PC-3 (cell line): ENCODE results near the gene RELA. TPM values are rescaled to one million over a fixed set of nuclear protein-coding genes. Genes with fewer than 3 reads are reported as not detected.
A peak's percentile ranks its signal among the peaks of the same experiment; 100 is the strongest.

ENCODE experiments used
- ATAC-seq: fragments of 200-7000 bp; cut with Tn5 transposase; 2 replicates; pipeline ENCODE4 v1.9.1; 2020; ENCODE audit warnings: mild to moderate bottlenecking, moderate library complexity
- BruUV-seq: library from RNA; stranded (reverse); fragments of 400-500 nt; replicated peaks from 2 replicates; lab custom pipeline; 2021; lab: Mats Ljungman, UMichigan
- CTCF ChIA-PET: fragments of 300-600 bp; sonication (Branson Sonifier 250); formaldehyde crosslinking; loops from one replicate; lab custom pipeline; 2022; ENCODE audit warnings: antibody characterized with exemption; lab: Charles Lee
- POLR2A ChIA-PET: fragments of 300-600 bp; sonication (Branson Sonifier 250); formaldehyde crosslinking; loops from one replicate; lab custom pipeline; 2022; ENCODE audit warnings: antibody characterized with exemption; ENCODE audit not compliant: unreplicated experiment; lab: Charles Lee
- DNase-seq: peaks from one replicate; pipeline ENCODE4 v3.0.0-alpha.2; 2015
- H2AFZ ChIP-seq: fragments of 300-600 bp; sonication (generic); 2 replicates; pipeline ENCODE4 v1.6.0; 2016; ENCODE audit warnings: antibody characterized with exemption, low read length
- H3F3A ChIP-seq: fragments of 300-600 bp; sonication (generic); one replicate; pipeline ENCODE4 v1.6.0; 2017; ENCODE audit warnings: antibody characterized with exemption, low read length, control low read depth, mild to moderate bottlenecking; ENCODE audit not compliant: unreplicated experiment
- H3K27ac ChIP-seq: fragments of 300-600 bp; sonication (generic); 2 replicates; pipeline ENCODE4 v1.5.1; 2016; ENCODE audit warnings: mild to moderate bottlenecking, low read length
- H3K27me3 ChIP-seq: fragments of 300-600 bp; sonication (generic); 2 replicates; pipeline ENCODE4 v1.6.1; 2016; ENCODE audit warnings: low read length, mixed read lengths
- H3K36me3 ChIP-seq: fragments of 300-600 bp; sonication (generic); 2 replicates; pipeline ENCODE4 v1.6.1; 2016; ENCODE audit warnings: low read depth, mixed run types, low read length, mixed read lengths
- H3K4me1 ChIP-seq: fragments of 300-600 bp; sonication (generic); 2 replicates; pipeline ENCODE4 v1.5.1; 2016; ENCODE audit warnings: low read length; ENCODE audit not compliant: insufficient read depth
- H3K4me2 ChIP-seq: fragments of 300-600 bp; sonication (generic); 2 replicates; pipeline ENCODE4 v1.6.0; 2016; ENCODE audit warnings: low read length
- H3K4me3 ChIP-seq: fragments of 300-600 bp; sonication (generic); 2 replicates; pipeline ENCODE4 v1.5.1; 2016; ENCODE audit warnings: mild to moderate bottlenecking, low read length, mixed read lengths
- H3K79me2 ChIP-seq: fragments of 300-600 bp; sonication (generic); 2 replicates; pipeline ENCODE4 v1.6.1; 2017; ENCODE audit warnings: low read length, mixed read lengths
- H3K9ac ChIP-seq: fragments of 300-600 bp; sonication (generic); 2 replicates; pipeline ENCODE4 v1.6.0; 2016; ENCODE audit warnings: mild to moderate bottlenecking, low read length
- H3K9me2 ChIP-seq: fragments of 300-600 bp; sonication (generic); replicated peaks from 2 replicates; pipeline ENCODE4 v1.6.1; 2016; ENCODE audit warnings: mixed run types, low read length, mixed read lengths
- H3K9me3 ChIP-seq: fragments of 300-600 bp; sonication (generic); 2 replicates; pipeline ENCODE4 v1.6.1; 2016; ENCODE audit warnings: low read length, mixed read lengths
- H4K20me1 ChIP-seq: fragments of 300-600 bp; sonication (generic); 2 replicates; pipeline ENCODE4 v1.6.1; 2016; ENCODE audit warnings: low read length, mixed read lengths
- EZH2 ChIP-seq: fragments of 300-600 bp; sonication (generic); IDR thresholded peaks from one replicate; pipeline ENCODE4 v1.6.1; 2017; ENCODE audit warnings: antibody characterized with exemption, mild to moderate bottlenecking, low read length; ENCODE audit not compliant: unreplicated experiment
- EZH2phosphoT487 ChIP-seq: fragments of 300-600 bp; sonication (generic); IDR thresholded peaks from 2 replicates; pipeline ENCODE4 v1.6.1; 2018; ENCODE audit warnings: mild to moderate bottlenecking, antibody characterized with exemption, low read length, borderline replicate concordance
- intact Hi-C: fragments of 100-400 bp; cut with micrococcal nuclease; formaldehyde crosslinking; loops from 2 replicates; pipeline ENCODE4 v1.9.0; 2023
- total RNA-seq: library from RNA; depleted of rRNA; stranded (reverse); fragments of >200 nt; gene quantifications from 2 replicates; pipeline ENCODE4 v1.2.3, GENCODE V29; 2014
- TF ChIP-seq, protein P1 (sequence below): fragments of 300-600 bp; sonication (generic); conservative IDR thresholded peaks from 2 replicates; pipeline ENCODE4 v1.5.1; 2017; ENCODE audit warnings: antibody characterized with exemption, low read depth, mild to moderate bottlenecking, low read length

The RELA gene
- total RNA-seq, 1 experiment from 2014 or later, result 84.2 TPM

DNA sequence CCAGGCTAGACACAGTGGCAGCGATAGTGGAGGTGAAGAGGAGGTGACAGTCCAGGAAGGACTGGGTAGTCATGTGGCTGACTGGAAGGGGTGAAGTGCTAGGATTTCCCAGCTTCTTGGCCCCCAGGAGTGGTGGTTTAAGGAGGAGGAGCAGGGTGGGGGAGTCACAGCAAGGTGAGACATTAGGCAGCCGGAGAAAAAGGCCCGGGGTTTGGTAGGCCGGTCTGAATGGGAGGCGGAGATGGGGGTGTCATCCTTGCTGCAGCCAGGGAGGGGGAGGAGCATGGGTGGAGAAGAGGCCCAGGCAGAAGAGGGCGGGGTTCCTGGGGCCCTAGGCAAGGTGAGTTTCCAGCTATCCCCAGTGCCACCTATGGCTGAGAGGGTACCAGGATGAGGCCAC, 18.7 kb downstream of the RELA start:
- no peaks in the 10 kb centered on the region for H3F3A ChIP-seq
- H3K9me3 ChIP-seq, result no peaks in the 10 kb centered on the region
- H3K9me2 ChIP-seq, result no peaks in the 10 kb centered on the region
- no peaks in the 10 kb centered on the region for H3K36me3 ChIP-seq
- DNase-seq (peak; percentile 22), ATAC-seq (no peak)
- H4K20me1 ChIP-seq, result no peaks in the 10 kb centered on the region
- intact Hi-C loops, result no loop called here
- no peaks in the 10 kb centered on the region for H3K27me3 ChIP-seq
- no peak overlapping the region for H2AFZ ChIP-seq
- POLR2A ChIA-PET, result no interaction called here
- no TSS peak for BruUV-seq
- H3K4me1 ChIP-seq, result no peaks in the 10 kb centered on the region; the same call in 1 of the 2 replicates
- no peaks in the 10 kb centered on the region for H3K79me2 ChIP-seq
- no peak overlapping the region for H3K9ac ChIP-seq
- CTCF ChIA-PET, result no interaction called here
- H3K27ac ChIP-seq, result no peak overlapping the region
- H3K4me3 ChIP-seq, result no peak overlapping the region
- H3K4me2 ChIP-seq, result no peak overlapping the region
- no peak for TF ChIP-seq EZH2phosphoT487
- no peak for TF ChIP-seq EZH2
- TF ChIP-seq, protein P1, sequence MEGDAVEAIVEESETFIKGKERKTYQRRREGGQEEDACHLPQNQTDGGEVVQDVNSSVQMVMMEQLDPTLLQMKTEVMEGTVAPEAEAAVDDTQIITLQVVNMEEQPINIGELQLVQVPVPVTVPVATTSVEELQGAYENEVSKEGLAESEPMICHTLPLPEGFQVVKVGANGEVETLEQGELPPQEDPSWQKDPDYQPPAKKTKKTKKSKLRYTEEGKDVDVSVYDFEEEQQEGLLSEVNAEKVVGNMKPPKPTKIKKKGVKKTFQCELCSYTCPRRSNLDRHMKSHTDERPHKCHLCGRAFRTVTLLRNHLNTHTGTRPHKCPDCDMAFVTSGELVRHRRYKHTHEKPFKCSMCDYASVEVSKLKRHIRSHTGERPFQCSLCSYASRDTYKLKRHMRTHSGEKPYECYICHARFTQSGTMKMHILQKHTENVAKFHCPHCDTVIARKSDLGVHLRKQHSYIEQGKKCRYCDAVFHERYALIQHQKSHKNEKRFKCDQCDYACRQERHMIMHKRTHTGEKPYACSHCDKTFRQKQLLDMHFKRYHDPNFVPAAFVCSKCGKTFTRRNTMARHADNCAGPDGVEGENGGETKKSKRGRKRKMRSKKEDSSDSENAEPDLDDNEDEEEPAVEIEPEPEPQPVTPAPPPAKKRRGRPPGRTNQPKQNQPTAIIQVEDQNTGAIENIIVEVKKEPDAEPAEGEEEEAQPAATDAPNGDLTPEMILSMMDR, result no peak

DNA sequence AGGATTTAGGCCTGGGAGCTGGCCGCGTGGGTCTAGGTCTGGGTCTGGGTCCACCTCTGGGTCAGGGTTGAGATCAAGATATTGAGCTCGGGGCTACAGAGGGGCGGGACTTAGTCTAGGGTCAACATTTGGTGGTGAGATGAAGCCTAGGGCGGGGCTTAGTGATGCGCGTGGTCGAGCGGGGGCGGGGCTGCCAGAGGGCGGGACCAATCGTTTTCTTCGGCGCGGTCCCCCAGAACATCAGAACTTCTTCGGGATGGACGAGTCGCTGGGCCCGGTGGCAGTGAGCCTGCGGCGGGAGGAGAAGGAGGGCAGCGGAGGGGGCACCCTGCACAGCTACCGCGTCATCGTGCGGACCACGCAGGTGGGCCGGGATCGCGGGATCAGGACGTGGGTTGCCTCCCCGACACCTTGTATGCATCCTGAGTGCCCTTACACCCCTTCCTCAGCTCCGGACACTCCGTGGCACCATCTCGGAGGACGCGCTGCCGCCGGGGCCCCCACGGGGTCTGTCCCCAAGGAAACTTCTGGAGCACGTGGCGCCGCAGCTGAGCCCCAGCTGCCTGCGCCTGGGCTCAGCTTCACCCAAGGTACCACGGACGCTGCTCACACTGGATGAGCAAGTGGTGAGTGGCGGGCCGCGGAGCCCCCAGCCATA, 20.6 kb downstream of the RELA start:
- ChIA-PET POLR2A (no interaction called here), CTCF (no interaction called here)
- ATAC-seq (no peak), DNase-seq (no peak)
- no peak overlapping the region for H3K9ac ChIP-seq
- 0 out of 2 replicates have a peak, but pooled peaks cover under 1% of the 10 kb centered on the region for H3K36me3 ChIP-seq
- H3K4me1 ChIP-seq, result peaks cover 7% of the 10 kb centered on the region
- H3K27me3 ChIP-seq, result no peaks in the 10 kb centered on the region
- no peaks in the 10 kb centered on the region for H4K20me1 ChIP-seq
- H3K27ac ChIP-seq, result no peak overlapping the region
- H3F3A ChIP-seq, result peaks cover 3% of the 10 kb centered on the region
- no peaks in the 10 kb centered on the region for H3K79me2 ChIP-seq
- no peak overlapping the region for H2AFZ ChIP-seq
- H3K4me3 ChIP-seq, result no peak overlapping the region
- no TSS peak for BruUV-seq
- TF ChIP-seq EZH2 (no peak), EZH2phosphoT487 (no peak)
- TF ChIP-seq, protein P1, result no peak
- no peak overlapping the region for H3K4me2 ChIP-seq
- intact Hi-C loops, result no loop called here
- H3K9me3 ChIP-seq, result no peaks in the 10 kb centered on the region
- H3K9me2 ChIP-seq, result no peaks in the 10 kb centered on the region

DNA sequence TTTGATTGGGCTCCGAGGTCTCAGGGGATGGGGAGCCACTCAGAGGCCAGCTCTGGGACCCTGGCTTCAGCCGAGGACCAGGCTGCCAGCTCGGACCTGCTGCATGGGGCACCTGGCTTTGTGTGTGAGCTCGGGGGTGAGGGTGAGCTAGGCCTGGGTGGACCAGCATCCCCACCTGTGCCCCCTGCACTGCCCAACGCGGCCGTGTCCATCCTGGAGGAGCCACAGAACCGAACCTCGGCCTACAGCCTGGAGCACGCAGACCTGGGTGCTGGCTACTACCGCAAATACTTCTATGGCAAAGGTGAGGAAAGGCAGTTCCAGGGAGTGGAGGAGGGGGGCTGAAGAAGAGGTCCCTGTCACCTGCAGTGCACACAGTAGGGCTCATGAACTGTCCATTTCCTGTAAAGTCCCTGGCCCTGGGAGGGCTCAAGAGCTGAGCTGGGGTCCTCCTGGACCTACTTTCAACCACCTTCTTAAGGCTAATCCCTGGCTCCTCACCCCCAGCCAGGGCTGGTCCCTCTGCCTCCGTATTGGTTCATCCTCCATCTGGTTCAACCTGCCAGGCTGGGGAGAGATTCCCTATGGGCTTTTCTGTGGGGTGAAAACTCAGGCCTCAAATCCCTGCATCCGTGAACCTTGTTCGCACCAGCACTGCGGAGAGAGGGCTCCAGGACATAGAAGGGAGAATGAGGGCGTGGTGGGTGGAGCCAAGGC, 21.3 kb downstream of the RELA start:
- peaks cover 7% of the 10 kb centered on the region for H3F3A ChIP-seq
- no peaks in the 10 kb centered on the region for H3K9me3 ChIP-seq
- no TSS peak for BruUV-seq
- H3K79me2 ChIP-seq, result no peaks in the 10 kb centered on the region
- H3K4me2 ChIP-seq, result no peak overlapping the region
- intact Hi-C loops, result no loop called here
- no peak overlapping the region for H2AFZ ChIP-seq
- no peaks in the 10 kb centered on the region for H3K9me2 ChIP-seq
- peaks cover 7% of the 10 kb centered on the region for H3K36me3 ChIP-seq
- no peak overlapping the region for H3K27ac ChIP-seq
- ATAC-seq, result no peak
- POLR2A ChIA-PET, result no interaction called here
- no peak overlapping the region for H3K4me3 ChIP-seq
- H4K20me1 ChIP-seq, result no peaks in the 10 kb centered on the region
- H3K9ac ChIP-seq, result no peak overlapping the region
- no peak for DNase-seq
- H3K4me1 ChIP-seq, result peaks cover 7% of the 10 kb centered on the region
- TF ChIP-seq, protein P1, result no peak
- TF ChIP-seq EZH2 (no peak), EZH2phosphoT487 (no peak)
- no peaks in the 10 kb centered on the region for H3K27me3 ChIP-seq
- CTCF ChIA-PET, result no interaction called here
